Measurements from ENCODE around the gene CCDC80.

- TF ChIP-seq, protein P1, sequence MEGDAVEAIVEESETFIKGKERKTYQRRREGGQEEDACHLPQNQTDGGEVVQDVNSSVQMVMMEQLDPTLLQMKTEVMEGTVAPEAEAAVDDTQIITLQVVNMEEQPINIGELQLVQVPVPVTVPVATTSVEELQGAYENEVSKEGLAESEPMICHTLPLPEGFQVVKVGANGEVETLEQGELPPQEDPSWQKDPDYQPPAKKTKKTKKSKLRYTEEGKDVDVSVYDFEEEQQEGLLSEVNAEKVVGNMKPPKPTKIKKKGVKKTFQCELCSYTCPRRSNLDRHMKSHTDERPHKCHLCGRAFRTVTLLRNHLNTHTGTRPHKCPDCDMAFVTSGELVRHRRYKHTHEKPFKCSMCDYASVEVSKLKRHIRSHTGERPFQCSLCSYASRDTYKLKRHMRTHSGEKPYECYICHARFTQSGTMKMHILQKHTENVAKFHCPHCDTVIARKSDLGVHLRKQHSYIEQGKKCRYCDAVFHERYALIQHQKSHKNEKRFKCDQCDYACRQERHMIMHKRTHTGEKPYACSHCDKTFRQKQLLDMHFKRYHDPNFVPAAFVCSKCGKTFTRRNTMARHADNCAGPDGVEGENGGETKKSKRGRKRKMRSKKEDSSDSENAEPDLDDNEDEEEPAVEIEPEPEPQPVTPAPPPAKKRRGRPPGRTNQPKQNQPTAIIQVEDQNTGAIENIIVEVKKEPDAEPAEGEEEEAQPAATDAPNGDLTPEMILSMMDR (conservative IDR thresholded peaks at IDR 0.05): no peak
- TF ChIP-seq ZFX (IDR thresholded peaks at IDR 0.05): no peak
Measured at GRCh38 chr3:112667599-112667998, 26.7 kb upstream of the CCDC80 start.

Data from C4-2B (cell line).